Activated CD8-positive, alpha-beta T cell treated with anti-CD3 and anti-CD28 coated beads for 36 hours (primary cell): ENCODE measurements around the gene CERS6. TPM values are rescaled to one million over a fixed set of nuclear protein-coding genes. Genes with fewer than 3 reads are reported as not detected.
"Not testable (repeated sequence)": the region's sequence is repeated elsewhere in the genome, so short reads cannot be mapped to it uniquely, and the experiment has no call there.

ENCODE experiments used
- ATAC-seq: fragments of 200-7000 bp; cut with Tn5 transposase; one replicate; pipeline ENCODE4 v1.10.0; 2021; ENCODE audit warnings: mild to moderate bottlenecking, moderate library complexity
- CTCF ChIA-PET: fragments of 350-600 bp; sonication (Branson Sonifier 250); formaldehyde crosslinking; loops from one replicate; lab custom pipeline; 2021; ENCODE audit warnings: antibody characterized with exemption; lab: Charles Lee
- POLR2A ChIA-PET: fragments of 350-600 bp; sonication (Branson Sonifier 250); formaldehyde crosslinking; loops from one replicate; lab custom pipeline; 2021; ENCODE audit warnings: antibody characterized with exemption; lab: Charles Lee
- DNase-seq: peaks from one replicate; pipeline ENCODE4 v3.0.0-alpha.2; 2020
- H3K27ac Mint-ChIP-seq: one replicate; pipeline ENCODE4 v1.8.0; 2021; ENCODE audit warnings: mild to moderate bottlenecking, mixed read lengths
- H3K27me3 Mint-ChIP-seq: one replicate; pipeline ENCODE4 v1.8.0; 2021; ENCODE audit warnings: mixed read lengths
- H3K36me3 Mint-ChIP-seq: one replicate; pipeline ENCODE4 v1.8.0; 2021; ENCODE audit warnings: low read depth, mixed read lengths
- H3K4me1 Mint-ChIP-seq: one replicate; pipeline ENCODE4 v1.8.0; 2021; ENCODE audit warnings: low read depth, mixed read lengths
- H3K4me3 Mint-ChIP-seq: one replicate; pipeline ENCODE4 v1.8.0; 2021; ENCODE audit warnings: mild to moderate bottlenecking, moderate library complexity, mixed read lengths
- H3K9me3 Mint-ChIP-seq: one replicate; pipeline ENCODE4 v1.8.0; 2021; ENCODE audit warnings: mixed read lengths
- CTCF ChIP-seq: fragments of 200-600 bp; IDR thresholded peaks from one replicate; pipeline ENCODE4 v1.8.0; 2022; ENCODE audit warnings: antibody characterized with exemption, mild to moderate bottlenecking
- intact Hi-C: fragments of 100-400 bp; cut with micrococcal nuclease; formaldehyde crosslinking; loops from one replicate; pipeline ENCODE4 v1.10.0; 2022
- total RNA-seq, 2 experiments: library from RNA; stranded (reverse); gene quantifications; one replicate each; pipeline ENCODE4 v1.2.3, GENCODE V29; 2021

Gene CERS6
- total RNA-seq, 2 experiments from 2014 or later: 15.4 to 16.1 TPM

GRCh38 chr2:168650781-168651180, 194.7 kb downstream of the CERS6 start:
- CTCF ChIA-PET: interaction anchor here (0.8 to 1.1 kb wide), 2 partner anchors 12 to 25 kb away, joined by 3 read pairs; no protein-coding TSS in a partner anchor
- H3K27ac Mint-ChIP-seq: no peak overlapping the region

GRCh38 chr2:168652997-168653921, 197.2 kb downstream of the CERS6 start:
- ATAC-seq (no peak), DNase-seq (no peak)
- H3K4me3 Mint-ChIP-seq: no peak overlapping the region
- peaks cover 1% of the 10 kb centered on the region for H3K36me3 Mint-ChIP-seq
- H3K27ac Mint-ChIP-seq: no peak overlapping the region
- TF ChIP-seq CTCF: no peak
- ChIA-PET POLR2A (no interaction called here), CTCF (interaction anchor here (0.6 kb wide), 1 partner anchor 705 kb away, joined by 3 read pairs; no protein-coding TSS in a partner anchor)
- no peaks in the 10 kb centered on the region for H3K27me3 Mint-ChIP-seq
- intact Hi-C loops: no loop called here
- H3K4me1 Mint-ChIP-seq: peaks cover 9% of the 10 kb centered on the region
- no peaks in the 10 kb centered on the region for H3K9me3 Mint-ChIP-seq

More at GRCh38 chr2:168650781-168651180, 194.7 kb downstream of the CERS6 start:
- no peak overlapping the region for H3K4me3 Mint-ChIP-seq
- no peak for TF ChIP-seq CTCF
- no peak for DNase-seq
- POLR2A ChIA-PET: no interaction called here
- no peak for ATAC-seq
- H3K36me3 Mint-ChIP-seq: peaks cover under 1% of the 10 kb centered on the region
- H3K27me3 Mint-ChIP-seq: no peaks in the 10 kb centered on the region
- peaks cover under 1% of the 10 kb centered on the region for H3K9me3 Mint-ChIP-seq
- peaks cover 19% of the 10 kb centered on the region for H3K4me1 Mint-ChIP-seq
- intact Hi-C loops: no loop called here

GRCh38 chr2:168654705-168655104, 198.6 kb downstream of the CERS6 start:
- Mint-ChIP-seq H3K27ac (no peak overlapping the region), H3K27me3 (no peaks in the 10 kb centered on the region), H3K36me3 (peaks cover 2% of the 10 kb centered on the region), H3K9me3 (no peaks in the 10 kb centered on the region), H3K4me3 (no peak overlapping the region), H3K4me1 (peaks cover 9% of the 10 kb centered on the region)
- POLR2A ChIA-PET: no interaction called here
- ATAC-seq: no peak
- intact Hi-C loops: no loop called here
- no peak for DNase-seq
- CTCF ChIA-PET: no interaction called here
- TF ChIP-seq CTCF: no peak

GRCh38 chr2:168655207-168655606, 199.1 kb downstream of the CERS6 start:
- intact Hi-C loops: no loop called here
- no peak for ATAC-seq
- ChIA-PET POLR2A (no interaction called here), CTCF (no interaction called here)
- no peaks in the 10 kb centered on the region for H3K27me3 Mint-ChIP-seq
- no peak overlapping the region for H3K27ac Mint-ChIP-seq
- H3K4me1 Mint-ChIP-seq: peaks cover 8% of the 10 kb centered on the region
- no peak for DNase-seq
- H3K4me3 Mint-ChIP-seq: no peak overlapping the region
- no peak for TF ChIP-seq CTCF
- peaks cover 2% of the 10 kb centered on the region for H3K36me3 Mint-ChIP-seq
- H3K9me3 Mint-ChIP-seq: no peaks in the 10 kb centered on the region

- CTCF ChIA-PET, POLR2A ChIA-PET, H3K27ac Mint-ChIP-seq, H3K4me1 Mint-ChIP-seq, H3K27me3 Mint-ChIP-seq, intact Hi-C loops, H3K36me3 Mint-ChIP-seq, ATAC-seq, H3K9me3 Mint-ChIP-seq, DNase-seq, H3K4me3 Mint-ChIP-seq: not testable (repeated sequence)
These were observed 201.3 kb downstream of the CERS6 start for GRCh38 chr2:168657378-168657777.
